ENCODE results near the gene SIDT2. TPM values are rescaled to one million over a fixed set of nuclear protein-coding genes. Genes with fewer than 3 reads are reported as not detected.
A peak's percentile ranks its signal among the peaks of the same experiment; 100 is the strongest.
"Not testable (repeated sequence)": the region's sequence is repeated elsewhere in the genome, so short reads cannot be mapped to it uniquely, and the experiment has no call there.

SIDT2 gene
- total RNA-seq, 2 experiments from 2014 or later = 28.6 to 30.9 TPM

DNA sequence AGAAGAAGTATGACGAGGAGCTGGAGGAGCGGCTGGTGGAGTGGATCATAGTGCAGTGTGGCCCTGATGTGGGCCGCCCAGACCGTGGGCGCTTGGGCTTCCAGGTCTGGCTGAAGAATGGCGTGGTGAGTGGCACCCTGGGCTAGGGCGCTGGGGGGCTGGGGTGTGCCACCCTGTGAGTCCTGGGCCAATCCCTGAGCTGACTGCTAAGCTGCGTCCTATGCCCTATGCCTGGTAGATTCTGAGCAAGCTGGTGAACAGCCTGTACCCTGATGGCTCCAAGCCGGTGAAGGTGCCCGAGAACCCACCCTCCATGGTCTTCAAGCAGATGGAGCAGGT lies 24.5 kb downstream of the SIDT2 start:
- H3K27ac Mint-ChIP-seq = no peak overlapping the region
- DNase-seq = no peak
- H3K36me3 Mint-ChIP-seq (ENCODE audit: low read depth) = peaks cover 19% of the 10 kb centered on the region
- H3K4me3 Mint-ChIP-seq = no peak overlapping the region
- POLR2A ChIA-PET = no interaction called here
- H3K4me1 Mint-ChIP-seq = no peaks in the 10 kb centered on the region
- CTCF ChIA-PET = interaction anchor here (0.7 to 3.2 kb wide), 5 partner anchors 8 to 30 kb away, joined by 3 to 15 read pairs (median 3); partner anchors contain the start of genes PCSK7 and RNF214
- H3K9me3 Mint-ChIP-seq = no peaks in the 10 kb centered on the region
- H3K27me3 Mint-ChIP-seq = no peaks in the 10 kb centered on the region

- no peaks in the 10 kb centered on the region for H3K9me3 Mint-ChIP-seq
- peaks cover 23% of the 10 kb centered on the region for H3K36me3 Mint-ChIP-seq (ENCODE audit: low read depth)
- H3K27me3 Mint-ChIP-seq = no peaks in the 10 kb centered on the region
- no peak for DNase-seq
- H3K4me1 Mint-ChIP-seq = no peaks in the 10 kb centered on the region
- CTCF ChIA-PET = interaction anchor here (3.2 kb wide), 1 partner anchor 23 kb away, joined by 15 read pairs; no protein-coding TSS in a partner anchor
- POLR2A ChIA-PET = no interaction called here
- H3K4me3 Mint-ChIP-seq = no peak overlapping the region
- no peak overlapping the region for H3K27ac Mint-ChIP-seq
Observed at GRCh38 chr11:117204283-117205080, 25.9 kb downstream of the SIDT2 start.

DNA sequence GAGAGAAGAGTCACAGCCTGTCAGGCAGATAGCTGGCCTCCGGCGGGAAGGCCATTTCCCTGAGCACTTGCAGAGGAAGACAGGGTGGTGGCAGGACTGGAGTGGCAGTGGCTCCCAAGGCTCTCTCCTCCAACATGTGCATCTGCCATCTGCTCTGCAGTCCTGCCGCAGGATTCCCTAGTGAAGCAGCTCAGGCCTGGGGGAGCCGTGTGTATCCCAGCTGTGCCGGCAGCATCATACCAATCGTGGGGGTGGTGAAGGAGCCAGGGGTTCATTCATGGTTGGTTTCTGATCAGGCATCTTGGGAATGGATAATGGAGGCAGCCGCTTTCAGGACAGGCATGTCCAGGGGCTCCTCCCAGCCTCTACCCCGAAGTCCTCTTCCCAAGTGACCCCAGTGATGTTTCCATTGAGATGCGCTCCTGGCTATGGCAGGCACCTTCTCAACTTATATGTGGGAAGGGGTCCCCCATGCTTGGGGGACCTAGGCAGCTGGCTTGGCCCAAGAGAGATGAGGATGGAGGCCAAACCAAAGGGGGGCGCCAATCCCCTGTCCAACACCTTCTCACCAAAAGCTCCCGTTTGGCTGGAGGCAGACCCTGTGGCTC lies 26.8 kb downstream of the SIDT2 start:
- peaks cover 29% of the 10 kb centered on the region for H3K36me3 Mint-ChIP-seq (ENCODE audit: low read depth)
- POLR2A ChIA-PET = no interaction called here
- H3K4me3 Mint-ChIP-seq = no peak overlapping the region
- CTCF ChIA-PET = no interaction called here
- DNase-seq = no peak
- H3K27ac Mint-ChIP-seq = no peak overlapping the region
- no peaks in the 10 kb centered on the region for H3K9me3 Mint-ChIP-seq
- H3K4me1 Mint-ChIP-seq = no peaks in the 10 kb centered on the region
- no peaks in the 10 kb centered on the region for H3K27me3 Mint-ChIP-seq

DNA sequence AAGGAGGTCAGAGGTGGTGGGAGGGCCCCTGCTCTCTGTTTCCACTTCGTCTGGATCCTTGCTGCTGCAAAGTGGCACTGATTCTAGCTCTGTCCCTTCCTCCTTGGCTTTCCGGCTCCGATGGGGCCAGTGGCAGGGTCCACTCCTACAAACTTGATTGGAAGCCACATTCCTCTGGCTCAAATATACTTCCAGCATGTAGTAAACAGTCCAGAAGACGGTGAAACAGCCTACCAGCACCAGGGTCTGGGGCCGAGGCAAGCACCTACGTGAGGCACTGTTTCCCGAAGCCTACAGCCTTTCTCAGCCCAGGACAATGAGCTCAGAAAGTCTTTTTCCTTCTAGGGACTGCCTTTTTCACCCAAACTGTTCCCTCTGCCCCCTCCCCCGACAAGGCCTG lies 27.6 kb downstream of the SIDT2 start:
- CTCF ChIA-PET, H3K9me3 Mint-ChIP-seq, H3K27ac Mint-ChIP-seq, DNase-seq, POLR2A ChIA-PET, H3K4me1 Mint-ChIP-seq, H3K27me3 Mint-ChIP-seq, H3K4me3 Mint-ChIP-seq: not testable (repeated sequence)
- H3K36me3 Mint-ChIP-seq (ENCODE audit: low read depth) = peaks cover 34% of the 10 kb centered on the region

DNA sequence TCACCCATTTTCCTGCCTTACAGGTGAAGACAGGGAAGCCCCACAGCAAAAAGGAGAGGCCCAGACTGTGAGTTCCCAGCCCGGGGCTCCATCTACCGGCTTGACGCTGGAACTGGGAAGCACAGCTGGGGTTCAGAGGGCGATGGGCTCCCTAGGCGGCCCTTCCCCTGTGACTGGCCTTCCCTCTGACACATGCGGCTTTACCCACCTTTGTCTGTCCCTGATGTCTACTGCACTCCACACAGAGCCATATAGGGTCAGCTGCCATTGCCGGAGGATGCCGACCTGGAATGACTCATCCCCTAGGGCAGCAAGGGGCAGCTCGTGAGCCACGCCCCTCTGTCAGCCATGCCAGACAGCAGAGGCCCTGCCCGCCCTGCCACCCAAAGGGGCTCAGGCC lies 28.3 kb downstream of the SIDT2 start:
- H3K4me3 Mint-ChIP-seq, POLR2A ChIA-PET, H3K27me3 Mint-ChIP-seq, H3K27ac Mint-ChIP-seq, H3K9me3 Mint-ChIP-seq, H3K4me1 Mint-ChIP-seq, CTCF ChIA-PET, DNase-seq: not testable (repeated sequence)
- peaks cover 40% of the 10 kb centered on the region for H3K36me3 Mint-ChIP-seq (ENCODE audit: low read depth)

DNA sequence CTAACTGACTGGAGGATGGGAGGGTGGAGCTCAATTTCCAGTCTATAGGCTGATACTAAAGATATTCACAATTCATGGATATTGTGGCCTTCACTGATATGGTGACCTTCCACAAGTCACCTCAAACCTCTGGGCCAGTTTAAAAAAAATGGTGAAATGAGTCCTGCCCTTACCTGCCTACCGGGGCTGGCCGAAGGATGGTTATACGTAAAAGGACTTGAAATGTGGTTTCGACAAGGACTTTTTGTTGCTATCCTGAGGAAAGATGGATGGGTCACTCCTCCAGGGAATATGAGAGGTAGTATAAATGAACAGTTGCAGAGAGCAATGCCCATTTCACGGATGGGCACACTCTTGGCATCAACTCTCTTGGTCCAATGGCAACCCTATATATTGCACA lies 28.9 kb downstream of the SIDT2 start:
- DNase-seq, H3K4me3 Mint-ChIP-seq, H3K9me3 Mint-ChIP-seq, CTCF ChIA-PET, POLR2A ChIA-PET, H3K4me1 Mint-ChIP-seq, H3K27me3 Mint-ChIP-seq, H3K27ac Mint-ChIP-seq: not testable (repeated sequence)
- H3K36me3 Mint-ChIP-seq (ENCODE audit: low read depth) = peaks cover 43% of the 10 kb centered on the region

GRCh38 chr11:117208710-117209109 lies 30.2 kb downstream of the SIDT2 start:
- H3K27ac Mint-ChIP-seq, H3K4me1 Mint-ChIP-seq, POLR2A ChIA-PET, H3K27me3 Mint-ChIP-seq, H3K9me3 Mint-ChIP-seq, H3K4me3 Mint-ChIP-seq, CTCF ChIA-PET, DNase-seq: not testable (repeated sequence)
- H3K36me3 Mint-ChIP-seq (ENCODE audit: low read depth) = peaks cover 46% of the 10 kb centered on the region

- POLR2A ChIA-PET, H3K4me3 Mint-ChIP-seq, H3K9me3 Mint-ChIP-seq, H3K4me1 Mint-ChIP-seq, DNase-seq, H3K27me3 Mint-ChIP-seq: not testable (repeated sequence)
- CTCF ChIA-PET = interaction anchor here (0.6 to 1.0 kb wide), 2 partner anchors 17 to 24 kb away, joined by 3 to 6 read pairs; no protein-coding TSS in a partner anchor
- peaks cover 48% of the 10 kb centered on the region for H3K36me3 Mint-ChIP-seq (ENCODE audit: low read depth)
- peak overlapping the region; percentile 36 for H3K27ac Mint-ChIP-seq
Observed at GRCh38 chr11:117209351-117210125, 31.0 kb downstream of the SIDT2 start.

DNA sequence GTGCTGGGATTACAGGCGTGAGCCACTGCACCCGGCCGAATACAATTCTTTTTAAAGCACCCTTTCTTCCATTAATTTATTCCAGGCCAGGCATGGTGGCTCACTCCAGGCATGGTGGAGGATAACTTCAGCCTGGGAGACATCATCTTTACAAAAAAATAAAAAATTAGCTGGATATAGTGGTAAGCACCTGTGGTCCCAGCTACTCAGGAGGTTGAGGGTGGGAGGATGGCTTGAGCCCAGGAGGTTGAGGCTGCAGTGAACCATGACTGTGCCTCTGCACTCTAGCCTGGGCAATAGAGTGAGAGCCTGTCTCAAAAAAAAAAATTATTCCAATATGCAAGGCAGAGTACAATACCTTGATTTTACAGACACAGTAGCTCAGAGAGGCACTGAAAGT lies 32.1 kb downstream of the SIDT2 start:
- Mint-ChIP-seq H3K27me3 (no peaks in the 10 kb centered on the region), H3K27ac (no peak overlapping the region), H3K9me3 (no peaks in the 10 kb centered on the region), H3K4me1 (no peaks in the 10 kb centered on the region), H3K4me3 (no peak overlapping the region), H3K36me3 (ENCODE audit: low read depth) (peaks cover 45% of the 10 kb centered on the region)
- ChIA-PET CTCF (interaction anchor here (0.7 to 1.4 kb wide), 4 partner anchors 10 to 38 kb away, joined by 3 to 6 read pairs (median 4); no protein-coding TSS in a partner anchor), POLR2A (no interaction called here)
- no peak for DNase-seq

DNA sequence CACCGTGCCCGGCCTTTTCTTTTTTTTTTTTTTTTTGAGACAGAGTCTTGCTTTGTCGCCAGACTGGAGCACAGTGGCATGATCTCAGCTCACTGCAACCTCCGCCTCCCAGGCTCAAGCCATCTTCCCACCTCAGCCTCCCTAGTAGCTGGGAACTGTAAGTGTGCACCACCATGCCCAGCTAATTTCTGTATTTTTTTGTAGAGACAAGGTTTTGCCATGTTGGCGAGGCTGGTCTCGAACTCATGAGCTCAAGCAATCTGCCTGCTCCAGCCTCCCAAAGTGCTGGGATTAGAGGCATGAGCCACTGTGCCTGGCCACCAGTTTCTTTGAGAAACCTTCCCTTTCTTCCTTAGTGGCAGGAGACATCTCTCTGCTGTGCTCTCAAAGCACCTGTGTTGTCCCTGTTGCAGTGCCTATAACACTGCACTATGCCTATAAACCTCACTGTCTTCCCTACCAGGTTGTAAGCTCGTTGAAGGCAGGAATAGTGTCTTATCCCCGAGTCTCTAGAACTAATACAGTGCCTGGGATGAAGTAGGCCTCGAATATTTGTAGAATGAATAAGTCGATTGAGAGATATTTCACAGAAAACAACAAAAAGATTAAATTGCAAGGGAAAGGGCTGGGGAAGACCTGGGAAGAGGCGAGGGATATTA lies 34.3 kb downstream of the SIDT2 start:
- Mint-ChIP-seq H3K27ac (no peak overlapping the region), H3K9me3 (no peaks in the 10 kb centered on the region), H3K27me3 (no peaks in the 10 kb centered on the region), H3K4me3 (no peak overlapping the region), H3K4me1 (no peaks in the 10 kb centered on the region), H3K36me3 (ENCODE audit: low read depth) (peaks cover 60% of the 10 kb centered on the region)
- no peak for DNase-seq
- CTCF ChIA-PET = interaction anchor here (0.9 to 1.7 kb wide), 2 partner anchors 18 to 35 kb away, joined by 3 to 4 read pairs; no protein-coding TSS in a partner anchor
- POLR2A ChIA-PET = no interaction called here

- ChIA-PET POLR2A (interaction anchor here (0.7 kb wide), 1 partner anchor 48 kb away, joined by 5 read pairs; no protein-coding TSS in a partner anchor), CTCF (interaction anchor here (1.4 kb wide), 1 partner anchor 12 kb away, joined by 5 read pairs; no protein-coding TSS in a partner anchor)
- no peak overlapping the region for H3K27ac Mint-ChIP-seq
- peaks cover 5% of the 10 kb centered on the region for H3K4me1 Mint-ChIP-seq
- no peak for DNase-seq
- peaks cover 73% of the 10 kb centered on the region for H3K36me3 Mint-ChIP-seq (ENCODE audit: low read depth)
- H3K9me3 Mint-ChIP-seq = no peaks in the 10 kb centered on the region
- no peak overlapping the region for H3K4me3 Mint-ChIP-seq
- H3K27me3 Mint-ChIP-seq = no peaks in the 10 kb centered on the region
Observed at GRCh38 chr11:117214404-117215110, 36.0 kb downstream of the SIDT2 start.

All from activated CD4-positive, alpha-beta T cell treated with anti-CD3 and anti-CD28 coated beads, Interleukin-2, amount 10 ng/mL, durations not matched to agents 7 days and 5 days (primary cell).